GM19467 (cell line): ENCODE measurements around the gene PTPN3.

Experiments
- ATAC-seq: cut with Tn5 transposase; IDR thresholded peaks from one replicate; pipeline ENCODE4 v1.9.1; 2021; ENCODE audit warnings: mild to moderate bottlenecking, moderate library complexity; ENCODE audit not compliant: unreplicated experiment

Gene PTPN3

GRCh38 chr9:109478051-109478563, 20.0 kb downstream of the PTPN3 start:
- no peak for ATAC-seq

DNA sequence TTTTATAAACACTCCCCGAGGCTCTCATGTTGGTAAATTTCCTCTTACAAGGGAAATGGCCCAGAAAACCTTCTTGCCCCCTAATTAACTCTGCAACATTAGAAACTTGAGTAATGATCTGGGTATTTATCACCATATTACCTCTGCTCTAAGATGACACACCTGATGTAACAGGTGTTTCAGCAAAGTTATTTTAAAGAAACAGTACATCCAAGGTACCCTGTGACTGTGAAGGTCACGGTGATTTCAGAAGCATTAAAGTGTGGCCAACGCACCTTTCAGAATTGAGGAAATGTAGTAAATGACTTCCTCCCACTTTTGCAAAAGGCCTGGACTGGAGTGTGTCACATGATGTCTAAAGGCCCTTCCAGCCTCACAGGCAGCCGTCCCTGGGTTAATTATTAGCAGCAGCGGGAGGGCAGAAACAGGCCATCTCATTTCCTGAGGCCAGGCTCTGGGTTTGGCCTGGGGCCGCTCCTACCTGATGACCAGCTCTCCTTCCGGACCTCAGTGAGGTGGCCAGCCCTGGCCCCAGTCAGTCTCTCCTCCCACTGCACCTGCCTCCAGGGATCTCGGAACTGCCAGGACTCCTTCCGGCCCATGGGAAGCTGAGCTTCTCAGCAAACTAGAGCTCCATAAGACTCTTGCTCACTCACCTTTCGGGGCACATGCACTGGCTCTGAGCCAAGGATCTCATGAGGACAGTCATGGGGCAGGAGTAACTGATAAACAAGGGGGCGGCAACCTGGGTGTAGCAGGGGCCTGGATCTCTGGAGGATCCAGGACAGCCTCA, 20.7 kb downstream of the PTPN3 start:
- peak; percentile 94 for ATAC-seq

GRCh38 chr9:109476642-109477257, 21.4 kb downstream of the PTPN3 start:
- ATAC-seq: no peak

DNA sequence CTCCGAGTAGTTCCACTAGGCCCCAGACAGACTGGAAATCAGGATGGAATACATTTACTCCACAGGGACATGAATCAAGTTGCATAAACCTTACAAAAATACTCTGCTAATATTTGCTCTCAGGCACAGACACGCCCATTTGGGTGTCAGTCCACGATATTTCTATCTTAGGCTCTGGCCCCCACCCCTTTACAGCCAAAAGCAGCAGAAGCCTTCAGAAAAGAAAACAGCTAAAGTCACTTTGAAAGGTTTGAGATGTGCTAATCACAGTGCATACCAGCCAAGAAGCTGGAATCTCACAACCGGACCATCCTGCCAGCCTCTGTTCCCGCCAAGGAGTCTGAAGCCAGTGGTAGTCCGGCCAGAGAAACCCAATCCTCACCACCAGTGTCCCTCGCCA, 22.6 kb downstream of the PTPN3 start:
- ATAC-seq: no peak

GRCh38 chr9:109474944-109475343, 23.2 kb downstream of the PTPN3 start:
- ATAC-seq: no peak

DNA sequence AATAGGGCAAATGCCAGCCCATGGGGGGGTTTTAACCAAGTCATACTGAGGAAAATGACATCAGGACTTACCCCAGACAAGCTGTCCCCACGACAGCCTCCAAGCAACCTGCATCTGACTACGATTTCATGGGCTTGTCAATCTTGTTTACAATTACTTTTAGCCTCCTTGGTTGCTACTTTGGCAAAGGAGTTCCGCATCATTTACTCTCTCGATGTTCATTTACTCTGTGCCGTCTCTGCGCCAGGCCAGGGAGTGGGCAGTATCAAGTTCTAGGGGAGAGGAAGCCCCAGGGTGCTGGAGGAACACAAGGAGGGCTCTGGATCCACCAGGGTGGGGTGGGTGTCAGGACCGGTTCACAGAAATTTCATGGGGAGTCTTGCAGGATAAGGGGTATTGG, 23.9 kb downstream of the PTPN3 start:
- ATAC-seq: no peak

DNA sequence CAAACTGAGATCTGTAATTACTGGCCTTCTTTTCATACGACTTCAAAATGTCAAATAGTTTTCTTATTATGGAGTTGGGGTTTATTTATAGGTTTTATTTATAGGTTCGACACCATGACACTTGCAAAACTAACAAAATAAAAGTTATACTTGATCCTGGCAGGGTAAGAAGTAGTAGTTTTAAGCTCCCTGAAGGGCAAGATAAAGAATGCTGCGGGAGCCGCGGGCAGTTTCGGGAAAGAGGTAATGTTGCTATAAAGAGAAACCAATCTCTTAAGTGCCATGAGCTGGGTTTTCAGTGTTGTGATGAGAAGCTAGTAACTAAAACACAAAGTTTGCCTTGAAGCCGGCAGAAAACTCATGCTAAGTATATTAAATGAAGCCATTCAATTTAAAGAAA, 24.8 kb downstream of the PTPN3 start:
- no peak for ATAC-seq

DNA sequence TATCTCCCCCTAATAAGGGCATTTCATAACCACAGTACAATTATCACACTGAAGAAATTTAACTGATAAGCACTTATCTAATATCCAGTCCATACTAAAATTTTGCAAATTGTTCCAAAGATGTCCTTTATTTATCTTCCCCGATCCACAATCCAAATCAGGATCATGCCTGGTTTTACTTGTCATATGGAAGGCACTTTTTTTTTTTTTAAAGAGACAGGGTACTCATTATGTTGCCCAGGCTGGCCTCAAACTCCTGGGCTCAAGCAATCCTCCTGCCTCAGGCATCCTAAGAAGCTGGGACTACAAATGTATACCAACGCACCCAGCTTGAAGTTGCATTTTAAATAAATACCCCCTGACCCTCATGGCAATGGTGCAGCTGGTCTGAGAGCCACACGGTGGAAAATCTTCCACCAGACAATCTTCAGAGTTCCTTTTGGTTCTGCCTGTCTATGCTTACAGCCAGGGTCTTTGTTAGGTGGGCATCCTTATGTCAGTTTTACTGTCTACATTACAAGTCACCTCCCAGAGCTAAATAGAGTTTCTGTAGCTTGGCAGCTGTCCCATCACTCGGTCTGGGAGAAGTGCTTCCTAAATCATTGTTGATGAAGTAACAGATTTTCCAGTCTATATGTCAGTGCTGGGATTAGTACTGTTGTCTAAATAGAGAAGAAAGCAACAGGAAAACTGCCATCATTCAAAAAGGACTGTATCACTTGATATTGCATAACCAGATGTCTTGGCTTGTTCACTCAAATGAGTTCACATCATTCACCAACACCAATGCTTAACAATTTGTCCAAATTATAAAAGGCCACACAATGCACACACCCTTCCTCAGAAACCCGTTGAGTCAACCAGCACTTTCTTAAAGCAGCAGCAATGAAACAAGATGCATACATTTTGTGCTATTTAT, 26.4 kb downstream of the PTPN3 start:
- no peak for ATAC-seq

DNA sequence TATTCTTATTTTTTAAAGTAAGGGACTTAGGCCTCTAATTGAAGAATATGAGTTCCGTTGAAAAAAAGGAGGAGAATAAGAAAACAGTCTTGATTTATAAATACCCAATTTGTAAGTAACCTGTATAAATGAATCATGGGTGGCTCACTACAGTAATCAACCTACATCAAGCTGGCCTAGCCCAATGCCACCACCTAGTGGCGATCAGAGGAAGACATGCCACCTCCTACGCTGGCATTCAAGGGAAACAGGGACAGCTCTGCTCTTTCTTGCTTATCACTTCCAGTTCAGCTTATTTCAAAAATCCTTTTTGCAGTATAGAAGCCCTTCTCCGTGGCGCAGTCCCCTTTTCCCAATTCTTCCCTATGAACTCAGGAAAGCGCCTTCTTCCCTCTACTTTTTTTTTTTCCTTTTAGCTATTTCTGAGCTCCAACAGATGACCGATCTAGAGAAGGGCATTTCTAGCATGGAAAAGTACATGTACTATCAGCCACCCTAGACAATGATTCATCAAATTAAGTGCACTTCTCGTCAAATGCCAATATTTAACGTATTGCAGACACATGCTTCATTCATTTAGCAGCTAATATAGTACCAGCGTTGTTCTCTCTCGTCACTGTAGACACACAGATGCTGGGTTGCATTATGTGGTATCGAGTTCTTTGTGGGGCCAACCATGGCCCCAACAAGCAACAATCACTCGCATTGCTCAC, 28.3 kb downstream of the PTPN3 start:
- peak; percentile 95 for ATAC-seq

DNA sequence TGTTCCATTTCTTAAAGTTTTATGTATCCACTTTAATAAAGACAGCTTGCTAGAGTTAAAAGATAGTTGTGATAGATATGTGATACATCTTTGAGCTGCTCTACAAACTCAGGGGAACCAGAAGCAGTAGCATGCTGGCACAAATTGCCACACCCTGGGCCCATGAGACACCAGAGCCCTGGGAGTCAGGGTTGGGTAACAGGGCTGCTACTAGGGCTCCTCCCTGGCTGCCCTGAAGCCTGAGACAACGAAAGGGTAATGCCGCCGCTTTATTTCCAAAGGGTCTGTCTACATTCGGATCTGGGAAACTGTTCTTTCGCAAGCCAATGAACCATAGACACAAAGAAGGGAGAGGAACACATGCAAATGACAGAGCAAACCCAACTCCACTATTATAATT, 29.2 kb downstream of the PTPN3 start:
- ATAC-seq: no peak

- ATAC-seq: no peak
Measured at GRCh38 chr9:109467936-109468335, 30.2 kb downstream of the PTPN3 start.

GRCh38 chr9:109466623-109467590, 31.2 kb downstream of the PTPN3 start:
- no peak for ATAC-seq

GRCh38 chr9:109463924-109464625, 34.0 kb downstream of the PTPN3 start:
- ATAC-seq: no peak

DNA sequence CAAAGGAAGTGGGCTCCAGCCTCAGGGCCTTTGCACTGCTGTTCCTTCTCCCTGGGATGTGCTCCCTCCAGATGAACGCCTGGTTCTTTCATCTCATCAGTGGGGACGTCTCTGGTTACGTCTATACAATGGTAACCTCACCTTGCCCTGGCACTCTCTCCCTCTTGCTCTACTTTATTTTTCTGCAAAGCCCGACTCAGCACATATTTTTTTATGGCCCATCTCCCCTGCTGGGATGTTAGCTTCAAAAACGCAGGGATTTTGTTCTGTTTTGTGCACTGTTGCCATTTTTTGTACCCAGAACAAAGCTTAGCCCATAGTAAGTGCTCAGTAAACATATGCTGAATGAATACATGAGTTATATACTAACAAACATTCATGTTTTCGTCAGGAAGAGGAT, 37.5 kb downstream of the PTPN3 start:
- ATAC-seq: no peak

GRCh38 chr9:109459423-109459822, 38.7 kb downstream of the PTPN3 start:
- ATAC-seq: no peak

DNA sequence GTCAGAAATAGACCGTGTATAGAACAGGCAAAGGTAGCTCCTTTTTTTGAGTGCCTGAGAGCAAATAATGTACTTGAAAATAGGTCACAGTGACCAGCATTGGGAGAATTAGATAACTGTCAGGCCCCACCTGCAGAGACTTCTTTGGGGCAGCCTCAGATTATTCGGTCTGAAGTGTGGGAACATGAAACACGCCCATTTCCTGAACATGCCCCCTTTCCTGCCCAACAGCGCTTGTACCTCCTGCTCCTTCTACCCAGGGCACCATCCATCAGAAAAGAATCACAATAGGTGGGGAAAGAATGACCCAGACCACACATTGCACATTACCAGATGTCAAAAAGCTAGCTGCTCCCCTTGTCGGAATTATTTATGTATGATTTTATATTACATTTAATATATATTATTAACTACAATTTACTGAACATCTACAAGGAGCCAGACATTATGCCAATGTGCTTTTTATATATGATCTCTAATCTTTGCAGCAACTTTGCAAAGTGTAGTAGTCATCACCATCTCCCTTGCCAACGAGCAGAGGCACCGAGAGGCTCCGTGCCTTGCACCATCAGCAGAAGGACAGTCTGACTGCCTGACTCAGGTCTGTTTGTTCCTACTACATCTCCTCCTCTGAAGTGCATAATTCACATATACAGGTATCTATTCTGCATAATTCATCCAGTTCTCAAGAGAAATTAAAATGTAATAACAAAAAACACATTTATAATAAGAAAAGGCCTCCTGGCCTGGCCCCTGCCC, 39.5 kb downstream of the PTPN3 start:
- no peak for ATAC-seq

GRCh38 chr9:109456811-109457210, 41.3 kb downstream of the PTPN3 start:
- ATAC-seq: no peak

DNA sequence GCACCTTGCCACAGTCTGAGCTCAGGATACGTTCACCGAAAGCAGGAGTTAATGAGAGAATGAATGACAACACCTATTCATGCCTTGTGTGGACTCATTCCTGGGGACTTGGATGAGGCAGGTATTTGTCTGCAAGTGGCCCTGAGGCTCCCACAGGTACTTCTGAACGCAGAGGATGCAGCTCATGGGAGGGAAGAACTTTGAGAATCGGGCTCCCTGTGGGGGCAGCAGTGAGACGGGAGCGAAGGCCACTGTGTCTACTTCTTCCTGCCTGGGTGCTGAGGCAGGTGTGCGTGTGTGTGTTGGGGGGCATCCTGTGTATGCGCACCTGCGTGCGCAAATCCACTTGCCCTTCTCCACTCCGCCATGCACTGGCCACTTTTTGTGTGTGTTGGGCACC, 42.2 kb downstream of the PTPN3 start:
- no peak for ATAC-seq
